ENCODE data around the gene PRDX2. TPM values are rescaled to one million over a fixed set of nuclear protein-coding genes. Genes with fewer than 3 reads are reported as not detected.

The PRDX2 gene
- total and polyA plus RNA-seq, 10 of the 15 experiments (the other 5 are each of a cell fraction or from before 2014, with no cell fraction given), result 93.0 to 812 (median 344) TPM

DNA sequence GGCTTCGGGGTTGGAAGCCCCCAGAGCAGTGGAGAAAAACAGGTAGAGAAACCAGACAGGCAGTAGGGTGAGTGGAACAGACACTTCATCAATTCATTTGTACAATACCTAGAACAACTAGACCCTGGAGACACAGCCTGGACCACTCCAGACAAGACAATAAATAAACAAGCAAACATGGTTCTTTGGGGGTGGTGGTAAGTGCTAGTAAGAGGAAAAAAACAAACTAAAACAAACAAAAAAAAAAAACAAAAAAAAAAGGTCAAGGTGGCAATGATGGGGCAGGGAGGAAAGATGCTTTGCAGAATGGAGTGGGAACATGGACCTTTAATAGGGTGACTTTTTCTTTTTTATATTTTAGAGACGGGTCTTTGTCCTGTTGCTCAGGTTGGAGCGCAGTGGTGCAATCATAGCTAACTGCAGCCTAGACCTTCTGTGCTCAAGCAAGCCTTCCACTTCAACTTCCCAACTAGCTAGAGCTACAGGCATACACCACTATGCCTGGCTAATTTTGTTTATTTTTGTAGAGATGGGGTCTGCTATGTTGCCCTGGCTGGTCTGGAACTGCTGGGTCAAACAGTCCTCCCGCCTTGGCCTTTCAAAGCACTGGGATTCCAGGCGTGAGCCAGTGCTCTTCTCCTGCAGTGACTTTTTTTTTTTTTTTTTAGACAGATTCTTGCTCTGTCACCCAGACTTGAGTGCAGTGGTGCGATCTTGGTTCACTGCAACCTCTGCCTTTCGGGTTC lies 7.2 kb downstream of the PRDX2 start:
- peaks cover 30% of the 10 kb centered on the region for H3K79me2 ChIP-seq (ENCODE audit: control insufficient read depth, insufficient read depth, low read length)
- intact Hi-C loops (cut with micrococcal nuclease; ENCODE audit: unreplicated experiment), result no loop called here
- 36% methylated on average over 7 of the region's 7 CpGs for WGBS (ENCODE audit: insufficient coverage, insufficient replicate concordance, low lambda C conversion rate, missing lambda C conversion rate)
- no peaks in the 10 kb centered on the region; a peak in 1 of 4 replicates for H3K36me3 ChIP-seq (ENCODE audit: control insufficient read depth in 2 of 2, insufficient read depth in 2 of 2, low read length in 1 of 2)
- no peaks in the 10 kb centered on the region for H4K20me1 ChIP-seq (ENCODE audit: control insufficient read depth, insufficient read depth)
- DNase-seq (ENCODE audit: low read depth, low spot score) (no peak), ATAC-seq (no peak), FAIRE-seq (no peak)
- POLR2A ChIA-PET, result interaction anchor here (0.7 to 8.2 kb wide), 3 partner anchors 9 to 113 kb away, joined by 5 to 303 read pairs (median 7); partner anchors contain the start of gene HOOK2
- H3K9ac ChIP-seq (ENCODE audit: control insufficient read depth, insufficient read depth, low read length), result peak overlapping the region; percentile 95; the same call in 1 of the 2 replicates
- peak overlapping the region; percentile 95 for H3K27ac ChIP-seq (ENCODE audit: control insufficient read depth, insufficient read depth)
- no peak overlapping the region for H2AFZ ChIP-seq (ENCODE audit: control insufficient read depth, low read depth, low read length)
- CTCF ChIA-PET, result interaction anchor here (1.1 to 12.9 kb wide), 4 partner anchors 17 to 54 kb away, joined by 3 to 537 read pairs (median 216); partner anchors contain the start of gene HOOK2
- BruUV-seq (replicated peaks), result no TSS peak
- TF ChIP-seq PAX8 (IDR thresholded peaks at IDR 0.05) (no peak), MEF2B (IDR thresholded peaks at IDR 0.05; ENCODE audit: partially characterized antibody, poor library complexity, severe bottlenecking) (no peak), ZNF384 (IDR thresholded peaks at IDR 0.05; ENCODE audit: borderline replicate concordance, low read depth, low read length) (peak; percentile 41; the same call in 1 of the 2 replicates), SMC3 (IDR thresholded peaks at IDR 0.05; ENCODE audit: borderline replicate concordance, low read length) (no peak), SMARCA5 (IDR thresholded peaks at IDR 0.05) (0 out of 2 replicates have a peak, but pooled peaks have one; percentile 7)
- TF ChIP-seq, protein P1, sequence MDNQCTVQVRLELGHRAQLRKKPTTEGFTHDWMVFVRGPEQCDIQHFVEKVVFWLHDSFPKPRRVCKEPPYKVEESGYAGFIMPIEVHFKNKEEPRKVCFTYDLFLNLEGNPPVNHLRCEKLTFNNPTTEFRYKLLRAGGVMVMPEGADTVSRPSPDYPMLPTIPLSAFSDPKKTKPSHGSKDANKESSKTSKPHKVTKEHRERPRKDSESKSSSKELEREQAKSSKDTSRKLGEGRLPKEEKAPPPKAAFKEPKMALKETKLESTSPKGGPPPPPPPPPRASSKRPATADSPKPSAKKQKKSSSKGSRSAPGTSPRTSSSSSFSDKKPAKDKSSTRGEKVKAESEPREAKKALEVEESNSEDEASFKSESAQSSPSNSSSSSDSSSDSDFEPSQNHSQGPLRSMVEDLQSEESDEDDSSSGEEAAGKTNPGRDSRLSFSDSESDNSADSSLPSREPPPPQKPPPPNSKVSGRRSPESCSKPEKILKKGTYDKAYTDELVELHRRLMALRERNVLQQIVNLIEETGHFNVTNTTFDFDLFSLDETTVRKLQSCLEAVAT (IDR thresholded peaks at IDR 0.05), result peak; percentile 35; the same call in 1 of the 2 replicates
- H3K9me3 ChIP-seq (replicated peaks; ENCODE audit: control insufficient read depth, insufficient read depth, low read length), result no peaks in the 10 kb centered on the region; the same call in 2 of the 3 replicates
- H3K4me3 ChIP-seq, result peak overlapping the region; percentile 58; the same call in 1 of the 2 replicates
- RAD21 ChIA-PET (ENCODE audit: unreplicated experiment), result interaction anchor here (1.0 to 11.4 kb wide), 8 partner anchors 11 to 54 kb away, joined by 4 to 303 read pairs (median 19); partner anchors contain the start of genes HOOK2 and RNASEH2A
- H3K4me1 ChIP-seq (ENCODE audit: control insufficient read depth, insufficient read depth, low read length), result peaks cover 24% of the 10 kb centered on the region
- no peaks in the 10 kb centered on the region for H3K27me3 ChIP-seq (replicated peaks in 1 of 2; ENCODE audit: control insufficient read depth in 2 of 2, insufficient read depth in 2 of 2, low read length in 1 of 2)
- SMC1A ChIA-PET (ENCODE audit: uncharacterized antibody, unreplicated experiment), result interaction anchor here (1.5 to 11.5 kb wide), 5 partner anchors 9 to 34 kb away, joined by 5 to 240 read pairs (median 31); no protein-coding TSS in a partner anchor
- peak overlapping the region; percentile 97 for H3K4me2 ChIP-seq (ENCODE audit: control insufficient read depth, insufficient read depth)
- in situ Hi-C loops (cut with MboI), result no loop called here

All from GM12878 (cell line).